IPS-15b (cell line): Measurements from ENCODE around the gene AVPR2.

Source experiments
- H3K27me3 ChIP-seq: one replicate; pipeline ENCODE4 v1.6.1; 2013; ENCODE audit warnings: low read length; ENCODE audit not compliant: control insufficient read depth, insufficient read depth
- H3K36me3 ChIP-seq: one replicate; pipeline ENCODE4 v1.6.1; 2013; ENCODE audit warnings: low read length; ENCODE audit not compliant: control insufficient read depth, insufficient read depth
- H3K4me1 ChIP-seq: one replicate; pipeline ENCODE4 v1.6.1; 2013; ENCODE audit warnings: mild to moderate bottlenecking, low read length; ENCODE audit not compliant: control insufficient read depth, insufficient read depth
- H3K4me3 ChIP-seq: one replicate; pipeline ENCODE4 v1.5.1; 2013; ENCODE audit warnings: low read depth, low read length
- H3K9ac ChIP-seq: one replicate; pipeline ENCODE4 v1.6.1; 2013; ENCODE audit warnings: low read depth, mild to moderate bottlenecking, low read length
- H3K9me3 ChIP-seq: one replicate; pipeline ENCODE4 v1.6.1; 2013; ENCODE audit warnings: mild to moderate bottlenecking, low read length; ENCODE audit not compliant: control insufficient read depth, insufficient read depth

AVPR2 gene

GRCh38 chrX:153903991-153904957, at the start of gene AVPR2:
AVPR2 (plus strand) TSS chrX:153904673; CDS start chrX:153905146, 473 bp downstream.
- no peaks in the 10 kb centered on the region for H3K36me3 ChIP-seq
- H3K9me3 ChIP-seq = peaks cover 4% of the 10 kb centered on the region
- H3K27me3 ChIP-seq = no peaks in the 10 kb centered on the region
- H3K4me1 ChIP-seq = no peaks in the 10 kb centered on the region
- H3K9ac ChIP-seq = no peak within 1 kb of the TSS
- H3K4me3 ChIP-seq = no peak within 1 kb of the TSS

- no peak overlapping the region for H3K4me3 ChIP-seq
- H3K4me1 ChIP-seq = no peaks in the 10 kb centered on the region
- no peaks in the 10 kb centered on the region for H3K36me3 ChIP-seq
- no peak overlapping the region for H3K9ac ChIP-seq
- no peaks in the 10 kb centered on the region for H3K27me3 ChIP-seq
- no peaks in the 10 kb centered on the region for H3K9me3 ChIP-seq
Observed at GRCh38 chrX:153854702-153855101, 49.8 kb upstream of the AVPR2 start.

- Histone ChIP-seq H3K27me3 (no peaks in the 10 kb centered on the region), H3K4me3 (no peak overlapping the region)
Observed at GRCh38 chrX:153857348-153857903, 47.0 kb upstream of the AVPR2 start.

GRCh38 chrX:153861151-153861550, 43.3 kb upstream of the AVPR2 start:
- Histone ChIP-seq H3K9ac (no peak overlapping the region), H3K27me3 (no peaks in the 10 kb centered on the region)

More at GRCh38 chrX:153857348-153857903, 47.0 kb upstream of the AVPR2 start:
- H3K36me3 ChIP-seq = peaks cover 2% of the 10 kb centered on the region
- no peak overlapping the region for H3K9ac ChIP-seq
- no peaks in the 10 kb centered on the region for H3K9me3 ChIP-seq
- H3K4me1 ChIP-seq = no peaks in the 10 kb centered on the region

GRCh38 chrX:153861733-153862310, 42.7 kb upstream of the AVPR2 start:
- Histone ChIP-seq H3K36me3 (peaks cover 15% of the 10 kb centered on the region), H3K4me1 (no peaks in the 10 kb centered on the region), H3K27me3 (no peaks in the 10 kb centered on the region), H3K9me3 (no peaks in the 10 kb centered on the region), H3K9ac (no peak overlapping the region), H3K4me3 (no peak overlapping the region)

More at GRCh38 chrX:153861151-153861550, 43.3 kb upstream of the AVPR2 start:
- peaks cover 12% of the 10 kb centered on the region for H3K36me3 ChIP-seq
- no peaks in the 10 kb centered on the region for H3K4me1 ChIP-seq
- H3K4me3 ChIP-seq = no peak overlapping the region
- H3K9me3 ChIP-seq = no peaks in the 10 kb centered on the region

- no peak overlapping the region for H3K9ac ChIP-seq
- H3K4me3 ChIP-seq = no peak overlapping the region
- peaks cover 17% of the 10 kb centered on the region for H3K36me3 ChIP-seq
- H3K9me3 ChIP-seq = no peaks in the 10 kb centered on the region
- no peaks in the 10 kb centered on the region for H3K4me1 ChIP-seq
- H3K27me3 ChIP-seq = no peaks in the 10 kb centered on the region
Observed at GRCh38 chrX:153862369-153863250, 41.9 kb upstream of the AVPR2 start.

- Histone ChIP-seq H3K4me1 (no peaks in the 10 kb centered on the region), H3K9me3 (no peaks in the 10 kb centered on the region), H3K4me3 (no peak overlapping the region), H3K36me3 (peaks cover 21% of the 10 kb centered on the region), H3K9ac (no peak overlapping the region), H3K27me3 (no peaks in the 10 kb centered on the region)
Observed at GRCh38 chrX:153863251-153863991, 41.1 kb upstream of the AVPR2 start.

- no peaks in the 10 kb centered on the region for H3K9me3 ChIP-seq
Observed at GRCh38 chrX:153864101-153864500, 40.4 kb upstream of the AVPR2 start.

GRCh38 chrX:153864561-153865320, 39.7 kb upstream of the AVPR2 start:
- H3K9ac ChIP-seq = no peak overlapping the region
- H3K27me3 ChIP-seq = no peaks in the 10 kb centered on the region
- H3K4me1 ChIP-seq = no peaks in the 10 kb centered on the region
- peaks cover 25% of the 10 kb centered on the region for H3K36me3 ChIP-seq
- no peak overlapping the region for H3K4me3 ChIP-seq
- no peaks in the 10 kb centered on the region for H3K9me3 ChIP-seq

More at GRCh38 chrX:153864101-153864500, 40.4 kb upstream of the AVPR2 start:
- H3K27me3 ChIP-seq = no peaks in the 10 kb centered on the region
- no peak overlapping the region for H3K9ac ChIP-seq
- peaks cover 25% of the 10 kb centered on the region for H3K36me3 ChIP-seq
- H3K4me1 ChIP-seq = no peaks in the 10 kb centered on the region
- H3K4me3 ChIP-seq = no peak overlapping the region

- Histone ChIP-seq H3K27me3 (no peaks in the 10 kb centered on the region), H3K4me3 (no peak overlapping the region), H3K4me1 (no peaks in the 10 kb centered on the region), H3K36me3 (peaks cover 25% of the 10 kb centered on the region), H3K9ac (no peak overlapping the region), H3K9me3 (no peaks in the 10 kb centered on the region)
Observed at GRCh38 chrX:153865321-153865580, 39.2 kb upstream of the AVPR2 start.
